AML-193 (cell line): ENCODE measurements around the gene FRYL.
"Not testable (repeated sequence)": the region's sequence is repeated elsewhere in the genome, so short reads cannot be mapped to it uniquely, and the experiment has no call there.

Experiments used
- DNase-seq, 2 experiments: peaks; one replicate each; lab custom pipeline; 2025; lab: John Stamatoyannopoulos, UW

Gene FRYL

GRCh38 chr4:48698029-48698971 lies 81.8 kb downstream of the FRYL start:
- no peak for DNase-seq

GRCh38 chr4:48697516-48697915 lies 82.6 kb downstream of the FRYL start:
- not testable (repeated sequence) for DNase-seq

GRCh38 chr4:48694824-48695223 lies 85.3 kb downstream of the FRYL start:
- no peak for DNase-seq

- DNase-seq = no peak
Observed at GRCh38 chr4:48693856-48694574, 86.1 kb downstream of the FRYL start.

GRCh38 chr4:48692897-48693296 lies 87.2 kb downstream of the FRYL start:
- no peak for DNase-seq

- DNase-seq = no peak
Observed at GRCh38 chr4:48692044-48692443, 88.0 kb downstream of the FRYL start.

- no peak for DNase-seq
Observed at GRCh38 chr4:48688953-48689352, 91.1 kb downstream of the FRYL start.

GRCh38 chr4:48687313-48688051 lies 92.6 kb downstream of the FRYL start:
- no peak for DNase-seq

GRCh38 chr4:48686369-48686768 lies 93.7 kb downstream of the FRYL start:
- DNase-seq = no peak

- DNase-seq = no peak
Observed at GRCh38 chr4:48683784-48684666, 96.1 kb downstream of the FRYL start.

- not testable (repeated sequence) for DNase-seq
Observed at GRCh38 chr4:48682870-48683269, 97.2 kb downstream of the FRYL start.

GRCh38 chr4:48681856-48682255 lies 98.2 kb downstream of the FRYL start:
- DNase-seq = peak; percentile 3 to 5

- DNase-seq = no peak
Observed at GRCh38 chr4:48680848-48681568, 99.1 kb downstream of the FRYL start.

GRCh38 chr4:48673537-48673936 lies 106.5 kb downstream of the FRYL start:
- DNase-seq = no peak

GRCh38 chr4:48670587-48670986 lies 109.5 kb downstream of the FRYL start:
- DNase-seq = no peak

- no peak for DNase-seq
Observed at GRCh38 chr4:48669086-48669485, 111.0 kb downstream of the FRYL start.

GRCh38 chr4:48668254-48669017 lies 111.6 kb downstream of the FRYL start:
- DNase-seq = no peak

GRCh38 chr4:48667148-48667547 lies 112.9 kb downstream of the FRYL start:
- no peak for DNase-seq

GRCh38 chr4:48665555-48666186 lies 114.4 kb downstream of the FRYL start:
- no peak for DNase-seq
